GM10266 (cell line): ENCODE measurements around the gene LDHD.

Source experiments
- DNase-seq: peaks from one replicate; pipeline ENCODE4 v3.0.0; 2012; ENCODE audit errors: extremely low spot score
- TF ChIP-seq, protein P1 (sequence below): IDR thresholded peaks from 2 replicates; pipeline ENCODE4 v1.5.1; 2012; ENCODE audit warnings: mild to moderate bottlenecking, low read depth; ENCODE audit not compliant: control insufficient read depth, insufficient read depth; ENCODE audit errors: missing control alignments

The LDHD gene

DNA sequence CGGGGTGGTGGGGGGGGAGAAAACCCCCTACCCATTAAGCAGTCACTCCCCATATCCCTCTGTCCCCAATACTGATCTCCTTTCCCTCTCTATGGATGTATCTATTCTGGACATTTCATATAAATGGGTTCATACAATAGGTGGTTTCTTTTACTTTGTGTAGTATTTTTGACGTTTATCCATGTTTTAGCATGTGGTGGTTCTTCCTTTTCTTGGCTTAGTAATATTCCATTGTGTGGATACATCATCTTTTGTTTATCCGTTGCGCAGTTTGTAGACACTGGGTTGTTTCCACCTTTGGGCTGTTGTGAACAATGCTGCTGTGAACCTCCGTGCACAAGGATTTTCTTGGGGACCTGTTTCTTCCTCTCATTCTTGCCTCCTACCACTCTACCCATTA is 12.6 kb downstream of the LDHD start:
- no peak for DNase-seq
- TF ChIP-seq, protein P1, sequence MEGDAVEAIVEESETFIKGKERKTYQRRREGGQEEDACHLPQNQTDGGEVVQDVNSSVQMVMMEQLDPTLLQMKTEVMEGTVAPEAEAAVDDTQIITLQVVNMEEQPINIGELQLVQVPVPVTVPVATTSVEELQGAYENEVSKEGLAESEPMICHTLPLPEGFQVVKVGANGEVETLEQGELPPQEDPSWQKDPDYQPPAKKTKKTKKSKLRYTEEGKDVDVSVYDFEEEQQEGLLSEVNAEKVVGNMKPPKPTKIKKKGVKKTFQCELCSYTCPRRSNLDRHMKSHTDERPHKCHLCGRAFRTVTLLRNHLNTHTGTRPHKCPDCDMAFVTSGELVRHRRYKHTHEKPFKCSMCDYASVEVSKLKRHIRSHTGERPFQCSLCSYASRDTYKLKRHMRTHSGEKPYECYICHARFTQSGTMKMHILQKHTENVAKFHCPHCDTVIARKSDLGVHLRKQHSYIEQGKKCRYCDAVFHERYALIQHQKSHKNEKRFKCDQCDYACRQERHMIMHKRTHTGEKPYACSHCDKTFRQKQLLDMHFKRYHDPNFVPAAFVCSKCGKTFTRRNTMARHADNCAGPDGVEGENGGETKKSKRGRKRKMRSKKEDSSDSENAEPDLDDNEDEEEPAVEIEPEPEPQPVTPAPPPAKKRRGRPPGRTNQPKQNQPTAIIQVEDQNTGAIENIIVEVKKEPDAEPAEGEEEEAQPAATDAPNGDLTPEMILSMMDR = no peak

DNA sequence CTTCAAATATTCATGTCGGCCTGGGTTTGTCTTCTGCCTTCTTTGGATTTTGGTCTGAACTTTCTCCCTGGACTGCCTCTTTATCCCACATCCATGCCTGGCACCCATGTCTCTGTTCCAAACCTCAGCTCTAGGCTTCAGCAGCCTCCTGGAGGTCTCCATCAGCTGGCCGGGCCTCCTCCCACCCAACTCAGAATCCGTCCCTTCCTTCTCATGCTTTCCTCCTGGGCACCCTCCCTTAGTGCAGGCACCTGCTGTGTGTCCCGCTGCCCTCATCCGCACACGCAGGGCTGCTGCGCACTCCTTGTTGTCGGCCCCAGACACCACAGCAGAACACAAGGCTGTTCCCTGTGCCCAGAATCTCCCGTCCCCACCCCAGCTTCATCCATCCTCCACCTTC is 14.0 kb downstream of the LDHD start:
- TF ChIP-seq, protein P1 = no peak
- no peak for DNase-seq

DNA sequence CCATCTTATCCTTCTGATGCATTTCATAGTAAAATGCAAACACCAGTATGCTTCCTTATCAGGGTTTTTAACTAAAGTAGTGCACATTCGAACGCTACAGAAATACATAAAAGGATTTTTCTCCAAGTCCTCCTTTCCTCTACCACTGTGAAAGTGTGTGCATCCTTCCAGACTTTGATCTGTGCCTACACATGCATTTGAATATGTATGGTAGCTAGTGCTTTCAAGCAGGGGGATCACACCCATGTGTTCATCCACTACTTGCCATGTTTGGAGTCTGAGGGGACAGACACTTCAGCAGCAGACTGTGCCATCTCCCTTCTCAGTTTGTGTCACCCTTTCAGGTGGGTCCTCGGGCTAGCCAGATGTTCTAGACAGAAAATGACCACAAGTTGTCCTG is 14.9 kb downstream of the LDHD start:
- TF ChIP-seq, protein P1 = no peak
- no peak for DNase-seq

DNA sequence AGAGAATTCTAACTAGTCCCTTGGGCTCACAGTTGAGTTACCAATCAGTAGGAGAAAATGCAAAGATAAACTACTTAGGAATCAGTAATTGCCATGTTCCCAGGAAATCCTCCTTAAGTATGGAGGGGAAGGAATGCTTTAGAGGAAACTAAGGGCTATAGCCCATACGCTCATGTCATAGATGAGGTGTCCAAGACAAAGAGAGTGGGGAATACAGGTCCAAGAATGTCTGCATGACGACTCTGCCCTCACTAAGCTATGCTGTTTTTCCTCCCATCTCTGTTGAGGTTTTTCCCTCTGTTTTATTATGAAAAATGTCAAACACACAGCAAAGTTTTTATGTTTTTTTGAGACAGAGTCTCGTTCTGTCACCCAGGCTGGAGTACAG is 16.0 kb downstream of the LDHD start:
- TF ChIP-seq, protein P1 = no peak
- DNase-seq = no peak

DNA sequence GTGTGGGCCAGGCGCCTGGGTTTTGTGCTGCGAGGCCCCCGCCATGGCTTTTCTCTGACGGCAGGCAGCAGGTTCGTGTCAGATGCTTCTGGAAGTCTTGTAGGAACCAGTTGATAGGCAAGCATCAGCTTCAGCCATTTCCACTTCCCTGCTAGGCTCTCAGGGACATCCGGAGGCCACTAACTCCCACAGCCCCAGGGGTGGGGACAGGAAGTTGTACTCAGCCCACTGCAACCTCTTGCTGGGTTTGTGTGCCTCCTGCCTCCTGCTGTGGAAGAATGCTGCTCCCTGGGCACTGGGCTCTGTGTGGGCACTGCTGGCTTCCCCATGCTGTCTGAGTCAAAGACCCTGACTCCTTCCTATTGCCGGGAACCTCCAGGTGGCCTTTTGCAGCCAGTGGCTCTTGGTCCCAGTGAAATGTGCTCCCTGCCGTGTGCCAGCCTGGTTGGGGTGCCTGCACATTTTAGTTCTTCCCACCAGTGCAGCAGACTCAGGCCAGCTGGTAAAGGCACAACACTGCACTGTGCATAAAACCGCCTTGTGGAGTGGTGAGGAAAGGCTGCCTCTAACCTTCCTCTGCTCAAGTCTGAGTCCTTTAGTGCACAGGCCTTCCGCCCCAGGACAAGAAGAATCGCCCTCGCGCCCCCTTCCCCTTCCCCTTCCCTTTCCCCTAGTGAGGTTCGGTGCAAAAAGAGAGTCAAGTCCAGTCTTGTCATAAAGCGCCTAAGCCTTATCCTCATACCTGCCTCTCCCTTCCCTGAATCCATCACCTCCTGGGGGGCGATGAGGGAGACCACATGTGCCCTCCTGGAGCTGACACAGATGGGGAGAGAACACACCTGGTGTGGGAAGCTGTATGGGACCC is 16.6 kb downstream of the LDHD start:
- TF ChIP-seq, protein P1 = no peak
- DNase-seq = no peak

DNA sequence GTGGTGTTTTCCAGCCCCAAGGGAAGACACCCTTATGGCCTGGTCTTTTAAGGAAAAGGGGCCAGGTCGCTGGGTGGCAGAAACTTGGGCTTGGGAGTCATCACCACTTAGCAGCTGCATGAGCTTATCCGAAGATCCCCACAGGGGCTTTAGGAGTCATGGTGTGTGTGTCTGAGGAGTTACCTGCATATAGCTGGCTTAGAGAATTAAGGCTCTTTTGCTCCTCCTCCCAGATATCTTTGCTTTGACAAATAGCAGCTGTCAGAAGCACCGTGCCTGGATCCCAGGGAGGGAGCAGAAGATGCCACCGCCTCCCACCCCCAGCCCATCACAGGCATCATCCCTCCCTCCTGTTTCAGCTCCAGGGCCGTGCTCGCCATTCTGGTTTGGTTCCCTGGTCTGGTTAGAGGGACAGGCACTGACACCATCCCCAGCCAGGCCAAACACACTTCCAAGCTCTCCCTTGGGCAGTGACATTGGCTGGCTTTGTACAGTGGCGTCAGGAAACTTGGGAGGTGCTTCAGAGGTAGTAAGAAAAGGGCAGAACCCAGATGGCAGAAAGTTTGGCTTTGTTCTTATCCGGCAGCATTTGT is 17.4 kb downstream of the LDHD start:
- DNase-seq = no peak
- TF ChIP-seq, protein P1 = no peak

DNA sequence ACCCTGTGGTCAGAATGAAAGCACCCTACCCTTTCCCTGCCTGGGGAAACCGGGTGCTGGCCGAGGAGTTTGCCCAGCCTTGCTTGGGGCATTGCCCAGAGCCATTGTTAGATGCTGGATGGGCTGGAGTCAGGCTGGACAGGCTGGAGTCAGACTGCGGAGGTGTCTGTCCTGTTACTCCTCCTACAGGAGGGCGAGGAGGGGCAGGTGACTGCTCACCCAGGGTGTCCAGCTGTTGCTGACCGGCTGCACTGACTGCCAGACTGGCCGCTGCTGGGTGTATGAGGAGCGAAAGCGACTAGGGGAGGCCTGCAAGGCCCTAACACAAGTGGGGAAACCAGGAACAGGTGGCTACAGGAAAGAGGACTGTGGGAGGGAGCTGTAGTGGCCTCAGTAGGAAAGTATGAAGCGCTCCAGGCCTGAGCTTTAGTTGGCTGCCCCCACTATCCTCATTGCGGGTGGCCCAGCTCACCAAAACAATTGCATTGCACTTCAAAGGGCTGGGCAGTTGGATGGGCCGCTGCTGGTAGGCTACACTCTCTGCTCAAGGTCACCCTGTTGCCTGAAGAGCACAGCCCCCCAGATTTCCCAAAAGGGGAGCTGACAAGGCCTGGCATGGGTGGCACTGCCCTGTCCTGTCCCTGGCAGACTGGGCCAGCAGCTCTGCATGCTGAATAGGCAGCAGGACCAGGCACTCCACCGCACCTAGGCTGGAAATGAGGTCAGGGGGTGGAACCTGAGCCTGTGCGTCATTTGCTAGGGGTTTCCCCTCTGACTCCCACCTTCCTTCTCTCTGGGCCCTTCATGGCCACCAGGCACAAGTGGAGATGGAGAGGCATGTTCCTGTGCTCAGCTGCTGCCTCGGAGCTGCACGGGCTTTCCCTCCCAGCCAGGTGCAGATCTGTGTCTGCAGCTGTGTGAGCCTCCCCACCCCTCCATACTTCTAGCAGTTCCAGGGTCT is 18.4 kb downstream of the LDHD start:
- no peak for DNase-seq
- TF ChIP-seq, protein P1 = no peak
